Right atrium auricular region (tissue), 2 donors: ENCODE data around the gene AOPEP. TPM values are rescaled to one million over a fixed set of nuclear protein-coding genes. Genes with fewer than 3 reads are reported as not detected.

ENCODE experiments used
- DNase-seq: peaks from one replicate; pipeline ENCODE4 v3.0.0-alpha.2; 2019; ENCODE audit warnings: low spot score
- H3K27ac ChIP-seq, 2 donors: fragments of 200-600 bp; sonication (generic); 1 replicate in 1 of 2; 2 replicates in 1 of 2; pipeline ENCODE4 v1.5.1; 2016 to 2019
- H3K27me3 ChIP-seq, 2 donors: fragments of 200-600 bp; sonication (generic); one replicate each; pipeline versions ENCODE4 v1.5.1 to v1.6.0; 2017 to 2019
- H3K36me3 ChIP-seq: fragments of 200-600 bp; sonication (generic); one replicate; pipeline ENCODE4 v1.5.1; 2016
- H3K4me1 ChIP-seq, 2 donors: fragments of 200-600 bp; sonication (generic); one replicate each; pipeline versions ENCODE4 v1.5.1 to v1.6.0; 2017 to 2019
- H3K4me3 ChIP-seq, 2 donors: fragments of 200-600 bp; sonication (generic); 1 replicate in 1 of 2; 2 replicates in 1 of 2; pipeline ENCODE4 v1.5.1; 2017 to 2019; ENCODE audit warnings: mild to moderate bottlenecking in 1 of 2, moderate library complexity in 1 of 2
- H3K9me3 ChIP-seq, 2 donors: fragments of 200-600 bp; sonication (generic); one replicate each; pipeline ENCODE4 v1.5.1; 2019
- total RNA-seq, 2 donors: library from RNA; depleted of rRNA; stranded (reverse); fragments of >200 nt; gene quantifications; one replicate each; pipeline ENCODE4 v1.1.0, GENCODE V29; 2016
- TF ChIP-seq, protein P1 (sequence below), 2 donors: fragments of 200-600 bp; sonication (generic); IDR thresholded peaks; one replicate each; pipeline ENCODE4 v1.5.1; 2019; ENCODE audit warnings: antibody characterized with exemption in 2 of 2

AOPEP gene
- total RNA-seq, 2 donors from 2014 or later: 262 to 314 TPM

DNA sequence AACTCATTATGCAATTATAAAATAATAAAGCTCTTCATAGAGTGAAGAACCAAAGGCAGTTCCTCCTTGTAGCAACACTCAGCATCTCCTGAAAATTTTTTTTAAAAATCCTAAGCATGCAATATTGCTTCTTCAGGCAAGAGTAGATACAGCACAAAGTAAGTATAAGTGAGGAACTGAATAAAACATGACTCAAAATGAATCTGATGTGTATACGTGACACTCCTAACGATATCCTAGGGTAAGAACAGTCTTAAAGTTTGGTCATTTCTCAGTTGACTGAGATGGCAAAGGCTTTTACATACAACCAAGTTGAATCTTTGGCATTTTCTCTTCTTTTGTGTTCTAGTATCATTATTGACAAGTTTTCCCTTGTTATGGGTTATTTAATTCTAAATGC, 41.1 kb upstream of the AOPEP start:
- H3K4me3 ChIP-seq: no peak overlapping the region
- no peak for DNase-seq
- H3K9me3 ChIP-seq: no peaks in the 10 kb centered on the region
- no peaks in the 10 kb centered on the region for H3K27me3 ChIP-seq
- no peak overlapping the region for H3K27ac ChIP-seq
- TF ChIP-seq, protein P1, sequence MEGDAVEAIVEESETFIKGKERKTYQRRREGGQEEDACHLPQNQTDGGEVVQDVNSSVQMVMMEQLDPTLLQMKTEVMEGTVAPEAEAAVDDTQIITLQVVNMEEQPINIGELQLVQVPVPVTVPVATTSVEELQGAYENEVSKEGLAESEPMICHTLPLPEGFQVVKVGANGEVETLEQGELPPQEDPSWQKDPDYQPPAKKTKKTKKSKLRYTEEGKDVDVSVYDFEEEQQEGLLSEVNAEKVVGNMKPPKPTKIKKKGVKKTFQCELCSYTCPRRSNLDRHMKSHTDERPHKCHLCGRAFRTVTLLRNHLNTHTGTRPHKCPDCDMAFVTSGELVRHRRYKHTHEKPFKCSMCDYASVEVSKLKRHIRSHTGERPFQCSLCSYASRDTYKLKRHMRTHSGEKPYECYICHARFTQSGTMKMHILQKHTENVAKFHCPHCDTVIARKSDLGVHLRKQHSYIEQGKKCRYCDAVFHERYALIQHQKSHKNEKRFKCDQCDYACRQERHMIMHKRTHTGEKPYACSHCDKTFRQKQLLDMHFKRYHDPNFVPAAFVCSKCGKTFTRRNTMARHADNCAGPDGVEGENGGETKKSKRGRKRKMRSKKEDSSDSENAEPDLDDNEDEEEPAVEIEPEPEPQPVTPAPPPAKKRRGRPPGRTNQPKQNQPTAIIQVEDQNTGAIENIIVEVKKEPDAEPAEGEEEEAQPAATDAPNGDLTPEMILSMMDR (IDR thresholded peaks at IDR 0.05): no peak
- no peaks in the 10 kb centered on the region for H3K36me3 ChIP-seq
- peaks cover 0 to 3% of the 10 kb centered on the region in 2 donors for H3K4me1 ChIP-seq

DNA sequence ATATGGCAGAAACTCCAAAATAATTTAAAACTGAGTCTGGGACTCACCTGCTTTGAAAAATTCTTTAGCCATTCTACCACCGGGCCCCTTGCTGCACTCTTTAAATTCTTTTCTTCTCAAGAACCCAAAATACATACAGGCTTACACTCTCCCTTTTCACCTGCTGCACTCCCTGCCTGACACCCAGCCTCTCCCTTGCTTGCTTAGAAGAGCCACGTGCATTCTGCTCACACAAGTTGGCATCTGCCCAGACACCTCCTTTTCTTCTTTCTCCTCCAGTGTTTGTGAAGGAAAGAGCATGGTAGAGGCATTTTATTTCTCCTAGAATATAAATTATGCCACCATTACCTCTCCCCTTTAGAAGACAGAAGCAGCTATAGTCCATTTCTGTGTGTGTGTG, 39.0 kb upstream of the AOPEP start:
- Histone ChIP-seq H3K36me3 (no peaks in the 10 kb centered on the region), H3K9me3 (no peaks in the 10 kb centered on the region), H3K4me1 (no peaks in the 10 kb centered on the region), H3K27ac (no peak overlapping the region), H3K27me3 (no peaks in the 10 kb centered on the region), H3K4me3 (no peak overlapping the region)
- no peak for DNase-seq
- TF ChIP-seq, protein P1 (IDR thresholded peaks at IDR 0.05): no peak

DNA sequence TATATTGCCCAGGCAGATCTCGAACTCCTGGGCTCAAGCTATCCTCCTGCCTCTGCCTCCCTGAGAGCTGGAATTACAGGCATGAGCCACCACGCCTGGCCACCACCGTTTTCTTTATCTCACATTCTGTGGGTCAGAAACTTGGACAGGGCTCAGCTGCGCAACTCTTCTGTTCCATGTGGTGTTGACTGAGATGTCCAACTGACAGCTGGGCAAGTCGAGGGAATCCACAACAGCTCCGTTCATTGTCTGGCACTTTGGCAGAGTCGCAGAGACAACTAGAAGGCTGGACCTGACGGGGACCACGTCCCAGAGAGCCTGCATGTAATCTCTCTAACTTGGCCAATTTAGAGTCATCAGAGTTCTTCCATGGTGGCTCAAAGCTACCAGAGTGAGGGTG, 36.2 kb upstream of the AOPEP start:
- Histone ChIP-seq H3K9me3 (no peaks in the 10 kb centered on the region), H3K27me3 (no peaks in the 10 kb centered on the region), H3K36me3 (no peaks in the 10 kb centered on the region), H3K4me3 (no peak overlapping the region), H3K27ac (no peak overlapping the region), H3K4me1 (no peaks in the 10 kb centered on the region)
- TF ChIP-seq, protein P1 (IDR thresholded peaks at IDR 0.05): no peak
- no peak for DNase-seq

DNA sequence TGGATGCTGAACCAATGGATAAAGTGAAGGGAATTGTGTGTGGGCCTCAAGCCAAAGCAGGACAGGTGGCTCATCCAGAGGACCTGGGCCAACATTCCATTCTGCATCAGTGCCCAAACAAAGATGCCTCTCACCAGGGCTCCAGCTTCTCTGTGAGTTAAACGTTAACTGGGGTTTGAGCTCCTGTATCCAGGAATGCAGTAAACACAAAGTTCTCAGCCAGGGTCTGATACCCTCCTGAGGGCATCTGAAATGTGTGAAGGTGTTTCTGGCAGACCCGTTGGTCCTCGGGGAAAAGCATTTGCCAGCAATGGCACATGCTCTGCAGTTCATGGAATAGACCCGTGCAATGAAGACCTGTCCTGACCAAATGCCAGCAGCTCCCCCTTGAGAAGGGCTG, 33.9 kb upstream of the AOPEP start:
- DNase-seq: no peak
- H3K4me3 ChIP-seq: no peak overlapping the region
- no peaks in the 10 kb centered on the region for H3K27me3 ChIP-seq
- TF ChIP-seq, protein P1 (IDR thresholded peaks at IDR 0.05): no peak
- no peaks in the 10 kb centered on the region for H3K9me3 ChIP-seq
- H3K27ac ChIP-seq: no peak overlapping the region
- H3K36me3 ChIP-seq: no peaks in the 10 kb centered on the region
- H3K4me1 ChIP-seq: no peaks in the 10 kb centered on the region

DNA sequence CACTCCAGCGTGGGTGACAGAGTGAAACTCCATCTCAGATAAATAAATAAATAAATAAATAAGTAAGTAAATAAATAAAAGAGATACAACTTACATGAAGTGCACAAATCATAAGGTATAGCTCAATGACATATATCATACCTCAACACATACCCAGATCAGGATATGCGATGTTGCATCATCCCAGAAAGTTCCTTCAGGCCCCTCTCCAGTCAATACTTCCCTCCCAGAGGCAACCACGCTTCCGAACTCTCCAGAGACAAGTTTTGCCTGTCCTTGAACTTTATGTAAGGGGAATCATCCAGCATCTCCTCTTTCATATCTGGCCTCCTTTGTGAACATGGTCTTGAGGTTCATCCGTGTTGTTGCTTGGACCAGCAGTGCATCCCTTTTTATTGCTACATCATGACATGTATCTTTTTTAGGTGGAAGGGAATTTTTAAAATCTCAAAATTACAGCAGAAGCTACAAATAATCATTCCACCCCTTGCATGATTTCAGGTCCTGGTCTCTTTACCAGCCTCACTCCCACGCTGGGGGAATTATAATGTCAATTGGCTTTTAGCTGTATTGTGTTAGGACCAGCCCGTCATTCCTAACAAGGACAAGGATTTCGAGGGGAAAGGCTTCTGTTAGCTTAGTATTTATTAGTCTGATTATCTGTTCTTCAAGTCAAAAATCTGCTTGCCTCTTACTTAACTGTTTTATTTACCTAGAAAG, 32.9 kb upstream of the AOPEP start:
- Histone ChIP-seq H3K4me3 (no peak overlapping the region), H3K36me3 (no peaks in the 10 kb centered on the region), H3K27me3 (no peaks in the 10 kb centered on the region), H3K9me3 (no peaks in the 10 kb centered on the region), H3K27ac (no peak overlapping the region), H3K4me1 (no peaks in the 10 kb centered on the region)
- DNase-seq: no peak
- TF ChIP-seq, protein P1 (IDR thresholded peaks at IDR 0.05): no peak

DNA sequence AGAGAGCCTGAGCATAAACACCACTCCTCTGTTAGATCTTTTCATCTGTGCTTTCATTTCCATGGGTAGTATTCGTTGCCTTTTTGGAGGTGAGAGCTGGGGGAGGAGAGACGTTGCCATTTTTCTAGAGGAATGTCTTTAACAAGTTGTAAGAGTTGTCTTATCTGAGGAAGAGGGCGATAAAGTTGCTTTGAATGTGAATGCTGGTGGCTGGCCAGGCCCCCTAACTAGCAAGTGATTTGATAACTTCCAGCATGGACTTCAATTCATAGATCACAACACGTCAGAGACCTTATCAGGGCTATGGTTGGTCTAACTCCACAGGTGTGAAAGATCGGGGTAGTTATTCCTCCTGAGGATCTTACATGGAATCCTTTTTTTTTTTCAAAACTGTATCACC, 30.0 kb upstream of the AOPEP start:
- Histone ChIP-seq H3K9me3 (no peaks in the 10 kb centered on the region), H3K27me3 (no peaks in the 10 kb centered on the region), H3K4me1 (no peaks in the 10 kb centered on the region), H3K4me3 (no peak overlapping the region), H3K27ac (no peak overlapping the region), H3K36me3 (no peaks in the 10 kb centered on the region)
- TF ChIP-seq, protein P1 (IDR thresholded peaks at IDR 0.05): no peak
- no peak for DNase-seq
